Adrenal gland (tissue), 5 donors: ENCODE data around the gene SLC24A3.

Source experiments
- CTCF ChIP-seq, 6 experiments: fragments of 450-650 bp in 4 of 6; fragments of 200-600 bp in 2 of 6; sonication (generic) in 1 of 6; IDR thresholded peaks; 1 replicate in 5 of 6; 2 replicates in 1 of 6; pipeline versions ENCODE4 v1.5.1 to v1.8.0; 2016 to 2021; ENCODE audit warnings: antibody characterized with exemption in 6 of 6, mild to moderate bottlenecking in 2 of 6, moderate library complexity in 1 of 6
- POLR2A ChIP-seq, 2 donors: fragments of 450-650 bp; IDR thresholded peaks; one replicate each; pipeline ENCODE4 v1.6.1; 2017; ENCODE audit warnings: antibody characterized with exemption in 2 of 2, mild to moderate bottlenecking in 2 of 2, moderate library complexity in 1 of 2
- donor health status: DM: no; HTN: no; CAD: no.

- TF ChIP-seq CTCF (IDR thresholded peaks at IDR 0.05) (no peak), POLR2A (IDR thresholded peaks at IDR 0.05) (no peak)
Measured at GRCh38 chr20:19697415-19697814, 485.0 kb downstream of the SLC24A3 start.
